ENCODE measurements around the gene CDON. TPM values are rescaled to one million over a fixed set of nuclear protein-coding genes. Genes with fewer than 3 reads are reported as not detected.

CDON gene
- total RNA-seq, 1 donor from 2014 or later = 157 TPM

DNA sequence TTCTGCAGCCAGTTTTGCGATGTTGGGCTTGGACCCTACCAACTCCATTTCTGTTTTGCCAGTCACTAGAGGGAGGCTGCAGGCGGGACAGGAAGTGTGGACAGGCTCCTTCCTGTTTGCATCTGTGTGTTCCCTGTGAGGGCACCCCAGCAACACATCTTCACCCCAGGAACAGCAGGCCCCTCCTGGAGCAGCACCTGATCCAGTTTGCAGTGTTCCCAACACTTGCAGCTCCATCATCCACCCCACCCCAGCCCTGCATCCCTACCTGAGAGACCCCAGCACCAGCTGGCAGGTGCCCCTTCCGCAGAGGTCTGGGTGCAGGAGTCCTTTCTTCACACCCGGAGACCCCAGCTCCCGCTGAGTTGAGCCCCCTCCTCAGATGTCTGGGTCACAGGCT lies 124.2 kb downstream of the CDON start:
- no peak for DNase-seq (ENCODE audit: extremely low spot score, unreplicated experiment)
- Mint-ChIP-seq H3K36me3 (no peaks in the 10 kb centered on the region), H3K27ac (no peak overlapping the region), H3K4me1 (ENCODE audit: unreplicated experiment) (peaks cover 53% of the 10 kb centered on the region), H3K4me3 (no peak overlapping the region), H3K27me3 (peaks cover 5% of the 10 kb centered on the region), H3K9me3 (no peaks in the 10 kb centered on the region)
- TF ChIP-seq, protein P1, sequence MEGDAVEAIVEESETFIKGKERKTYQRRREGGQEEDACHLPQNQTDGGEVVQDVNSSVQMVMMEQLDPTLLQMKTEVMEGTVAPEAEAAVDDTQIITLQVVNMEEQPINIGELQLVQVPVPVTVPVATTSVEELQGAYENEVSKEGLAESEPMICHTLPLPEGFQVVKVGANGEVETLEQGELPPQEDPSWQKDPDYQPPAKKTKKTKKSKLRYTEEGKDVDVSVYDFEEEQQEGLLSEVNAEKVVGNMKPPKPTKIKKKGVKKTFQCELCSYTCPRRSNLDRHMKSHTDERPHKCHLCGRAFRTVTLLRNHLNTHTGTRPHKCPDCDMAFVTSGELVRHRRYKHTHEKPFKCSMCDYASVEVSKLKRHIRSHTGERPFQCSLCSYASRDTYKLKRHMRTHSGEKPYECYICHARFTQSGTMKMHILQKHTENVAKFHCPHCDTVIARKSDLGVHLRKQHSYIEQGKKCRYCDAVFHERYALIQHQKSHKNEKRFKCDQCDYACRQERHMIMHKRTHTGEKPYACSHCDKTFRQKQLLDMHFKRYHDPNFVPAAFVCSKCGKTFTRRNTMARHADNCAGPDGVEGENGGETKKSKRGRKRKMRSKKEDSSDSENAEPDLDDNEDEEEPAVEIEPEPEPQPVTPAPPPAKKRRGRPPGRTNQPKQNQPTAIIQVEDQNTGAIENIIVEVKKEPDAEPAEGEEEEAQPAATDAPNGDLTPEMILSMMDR (conservative IDR thresholded peaks at IDR 0.05) = no peak

DNA sequence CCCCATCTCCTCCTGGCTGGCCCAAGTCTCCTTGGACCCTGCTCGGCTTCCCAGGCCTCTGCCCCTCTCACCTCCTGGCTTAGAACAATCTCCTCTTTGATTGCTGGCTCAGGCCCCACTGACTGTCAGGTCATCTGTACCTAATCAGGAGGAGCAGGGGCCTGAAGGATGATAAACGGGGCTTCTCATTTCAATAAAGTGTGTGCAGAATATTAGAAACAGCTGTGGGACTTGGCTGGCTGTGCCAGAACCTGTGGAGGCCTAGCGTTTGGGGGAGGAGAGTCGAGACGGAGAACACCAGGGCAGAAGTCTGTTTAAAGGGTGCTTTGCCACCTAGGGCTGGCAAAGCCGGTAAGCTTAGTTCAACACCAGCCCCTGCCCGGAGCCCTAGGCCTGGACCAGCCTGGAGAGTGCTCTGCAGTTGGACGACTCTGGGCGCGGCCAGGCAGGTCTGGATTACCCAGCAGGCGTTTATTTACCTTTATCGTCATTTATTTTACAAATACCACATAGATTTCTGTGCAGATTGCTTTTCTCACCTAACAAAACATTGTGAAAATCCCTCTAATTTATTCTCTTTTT lies 127.0 kb downstream of the CDON start:
- no peaks in the 10 kb centered on the region for H3K36me3 Mint-ChIP-seq
- peak overlapping the region; percentile 54 for H3K27ac Mint-ChIP-seq
- H3K9me3 Mint-ChIP-seq = no peaks in the 10 kb centered on the region
- peaks cover 2% of the 10 kb centered on the region for H3K27me3 Mint-ChIP-seq
- peak overlapping the region; percentile 48 for H3K4me3 Mint-ChIP-seq
- peaks cover 48% of the 10 kb centered on the region for H3K4me1 Mint-ChIP-seq (ENCODE audit: unreplicated experiment)
- TF ChIP-seq, protein P1 (conservative IDR thresholded peaks at IDR 0.05) = no peak
- DNase-seq (ENCODE audit: extremely low spot score, unreplicated experiment) = no peak

DNA sequence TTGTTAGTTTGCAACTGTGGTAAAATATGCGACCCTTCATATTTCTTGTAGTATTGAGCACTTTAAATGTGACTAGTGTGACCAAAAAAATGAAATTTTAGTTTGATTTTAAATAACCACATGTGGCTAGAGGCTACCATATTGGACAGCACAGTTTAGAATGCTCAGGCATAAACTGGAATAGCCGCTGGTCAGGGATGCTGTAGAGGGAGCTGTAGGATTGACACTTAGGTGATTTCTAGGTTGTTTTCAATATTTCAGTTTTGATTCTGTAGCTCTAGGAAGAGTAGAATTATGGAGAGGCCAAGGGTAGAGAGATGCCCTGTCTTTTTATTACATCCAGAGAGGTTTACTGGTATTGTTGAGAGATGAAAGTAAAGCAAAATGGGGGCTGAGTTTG lies 127.6 kb downstream of the CDON start:
- TF ChIP-seq, protein P1 (conservative IDR thresholded peaks at IDR 0.05) = no peak
- H3K4me1 Mint-ChIP-seq (ENCODE audit: unreplicated experiment) = peaks cover 44% of the 10 kb centered on the region
- no peak for DNase-seq (ENCODE audit: extremely low spot score, unreplicated experiment)
- no peaks in the 10 kb centered on the region for H3K36me3 Mint-ChIP-seq
- H3K27ac Mint-ChIP-seq = peak overlapping the region; percentile 54
- H3K9me3 Mint-ChIP-seq = no peaks in the 10 kb centered on the region
- no peak overlapping the region for H3K4me3 Mint-ChIP-seq
- peaks cover 2% of the 10 kb centered on the region for H3K27me3 Mint-ChIP-seq

DNA sequence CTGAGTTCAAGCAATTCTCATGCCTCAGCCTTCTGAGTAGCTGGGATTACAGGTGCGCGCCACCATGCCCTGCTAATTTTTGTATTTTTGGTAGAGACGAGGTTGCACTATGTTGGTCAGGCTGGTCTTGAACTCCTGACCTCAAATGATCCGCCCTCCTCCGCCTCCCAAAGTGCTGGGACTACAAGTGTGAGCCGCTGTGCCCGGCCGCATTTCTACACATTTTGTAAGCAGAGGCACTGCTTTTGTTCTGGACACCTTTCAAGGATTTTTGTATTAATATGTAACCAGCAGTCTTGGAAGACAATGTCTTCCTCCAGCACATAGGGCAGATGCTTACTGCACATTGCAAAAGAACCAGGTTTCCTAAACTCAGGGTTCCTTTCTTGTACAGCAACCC lies 128.2 kb downstream of the CDON start:
- Mint-ChIP-seq H3K4me3 (no peak overlapping the region), H3K27me3 (peaks cover 2% of the 10 kb centered on the region), H3K27ac (no peak overlapping the region), H3K9me3 (no peaks in the 10 kb centered on the region), H3K4me1 (ENCODE audit: unreplicated experiment) (peaks cover 44% of the 10 kb centered on the region), H3K36me3 (no peaks in the 10 kb centered on the region)
- no peak for DNase-seq (ENCODE audit: extremely low spot score, unreplicated experiment)
- TF ChIP-seq, protein P1 (conservative IDR thresholded peaks at IDR 0.05) = no peak

DNA sequence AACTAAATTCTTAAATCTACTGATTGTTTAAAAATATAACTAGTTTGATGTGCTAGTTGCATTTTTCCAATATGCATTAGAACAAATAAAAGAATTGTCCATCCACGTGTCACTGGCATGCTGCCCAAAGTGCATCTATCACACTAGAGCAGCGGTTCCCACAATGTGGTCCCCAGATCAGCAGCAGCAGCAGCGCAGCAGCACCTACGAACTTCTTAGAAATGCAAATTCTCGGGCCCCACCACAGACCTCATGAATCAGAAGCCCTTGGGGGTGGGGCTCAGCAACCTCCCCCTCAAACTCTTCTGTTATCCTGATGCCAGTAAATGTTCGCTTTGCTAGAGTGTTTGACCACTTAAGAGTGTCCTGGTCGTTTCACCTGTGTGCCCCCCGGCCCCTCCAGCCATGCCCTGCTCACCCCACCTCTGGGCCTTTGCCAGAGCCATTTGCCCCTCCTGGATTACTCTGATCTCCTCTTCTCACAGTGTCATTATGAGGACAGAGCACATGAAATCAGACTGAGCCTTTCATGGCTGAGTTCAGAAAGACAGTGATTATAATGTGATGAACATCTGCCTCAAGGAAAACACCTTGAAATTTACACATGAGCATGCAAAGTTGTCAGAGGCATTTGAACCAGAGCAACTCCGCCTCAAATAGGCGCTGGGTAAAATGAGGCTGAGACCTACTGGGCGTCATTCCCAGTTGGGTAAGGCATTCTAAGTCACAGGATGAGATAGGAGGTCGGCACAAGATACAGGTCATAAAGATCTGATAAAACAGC lies 129.4 kb downstream of the CDON start:
- Mint-ChIP-seq H3K36me3 (no peaks in the 10 kb centered on the region), H3K27ac (no peak overlapping the region), H3K9me3 (no peaks in the 10 kb centered on the region), H3K4me3 (no peak overlapping the region), H3K27me3 (peaks cover 2% of the 10 kb centered on the region), H3K4me1 (ENCODE audit: unreplicated experiment) (peaks cover 36% of the 10 kb centered on the region)
- TF ChIP-seq, protein P1 (conservative IDR thresholded peaks at IDR 0.05) = no peak
- DNase-seq (ENCODE audit: extremely low spot score, unreplicated experiment) = no peak
